ENCODE results near the gene TSPAN8.

- TF ChIP-seq CTCF (conservative IDR thresholded peaks at IDR 0.05; ENCODE audit: low read depth in 2 of 2) (no peak), POLR2AphosphoS5 (IDR thresholded peaks at IDR 0.05; ENCODE audit: low read depth) (no peak), EZH2 (IDR thresholded peaks at IDR 0.05; ENCODE audit: low read depth, unreplicated experiment) (no peak)
Observed at GRCh38 chr12:71157601-71158233, at the start of gene TSPAN8.

Data from GM23338 (cell line).